Activated CD4-positive, alpha-beta memory T cell treated with anti-CD3 and anti-CD28 coated beads for 36 hours (primary cell): ENCODE results near the gene ARL13B. TPM values are rescaled to one million over a fixed set of nuclear protein-coding genes. Genes with fewer than 3 reads are reported as not detected.

ENCODE experiments used
- CTCF ChIA-PET: fragments of 350-600 bp; sonication (Branson Sonifier 250); formaldehyde crosslinking; loops from one replicate; lab custom pipeline; 2021; ENCODE audit warnings: antibody characterized with exemption, inconsistent platforms; lab: Charles Lee
- POLR2A ChIA-PET: fragments of 350-600 bp; sonication (Branson Sonifier 250); formaldehyde crosslinking; loops from one replicate; lab custom pipeline; 2021; ENCODE audit warnings: antibody characterized with exemption; lab: Charles Lee
- DNase-seq: peaks from one replicate; pipeline ENCODE4 v3.0.0-alpha.2; 2020
- H3K27ac Mint-ChIP-seq: one replicate; pipeline ENCODE4 v1.8.0; 2021; ENCODE audit warnings: mixed read lengths
- H3K27me3 Mint-ChIP-seq: one replicate; pipeline ENCODE4 v1.8.0; 2021; ENCODE audit warnings: mixed read lengths
- H3K36me3 Mint-ChIP-seq: one replicate; pipeline ENCODE4 v1.8.0; 2021; ENCODE audit warnings: mixed read lengths
- H3K4me1 Mint-ChIP-seq: one replicate; pipeline ENCODE4 v1.8.0; 2021; ENCODE audit warnings: low read depth, mixed read lengths
- H3K4me3 Mint-ChIP-seq: one replicate; pipeline ENCODE4 v1.8.0; 2021; ENCODE audit warnings: mild to moderate bottlenecking, mixed read lengths
- H3K9me3 Mint-ChIP-seq: one replicate; pipeline ENCODE4 v1.8.0; 2021; ENCODE audit warnings: mixed read lengths
- intact Hi-C: fragments of 100-400 bp; cut with micrococcal nuclease; formaldehyde crosslinking; loops from one replicate; pipeline ENCODE4 v1.15.1; 2023
- total RNA-seq, 2 experiments: library from RNA; stranded (reverse); gene quantifications; one replicate each; pipeline ENCODE4 v1.2.3, GENCODE V29; 2021

Gene ARL13B
- total RNA-seq, 2 experiments from 2014 or later: 12.0 to 12.9 TPM

DNA sequence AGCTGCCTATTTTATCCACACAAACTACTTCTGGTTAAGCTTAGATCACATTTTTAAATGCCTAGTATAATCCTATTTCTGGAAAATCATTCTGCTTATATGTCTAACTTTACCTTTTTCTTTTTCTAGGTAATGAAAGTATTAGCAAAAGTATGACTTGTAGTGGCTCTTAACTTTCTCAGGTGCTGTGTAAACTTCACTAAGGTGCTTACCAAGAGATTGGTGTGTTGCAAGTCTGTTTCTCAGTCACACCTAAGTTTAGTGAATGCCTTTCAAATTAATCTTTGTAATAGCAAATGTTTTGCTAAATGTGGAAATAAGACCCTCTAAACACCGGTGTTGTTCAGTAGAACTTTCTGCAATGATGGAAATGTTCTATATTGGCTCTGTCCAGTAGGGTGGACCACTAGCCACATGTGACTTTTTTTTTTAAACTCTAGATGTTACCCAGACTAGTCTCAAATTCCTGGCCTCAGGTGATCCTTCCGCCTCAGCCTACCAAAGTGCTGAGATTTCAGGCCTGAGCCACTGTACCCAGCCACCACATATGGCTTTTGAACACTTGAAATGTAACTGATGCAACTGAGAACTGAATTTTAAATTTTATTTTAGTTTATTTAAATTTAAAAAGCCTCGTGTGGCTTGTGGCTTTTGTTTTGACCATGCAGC is 22.0 kb downstream of the ARL13B start:
- H3K36me3 Mint-ChIP-seq: peaks cover 2% of the 10 kb centered on the region
- H3K9me3 Mint-ChIP-seq: no peaks in the 10 kb centered on the region
- intact Hi-C loops: loop anchor here (10.0 kb wide), 1 partner anchor 243 kb away; no protein-coding TSS in a partner anchor
- ChIA-PET CTCF (interaction anchor here (1.0 to 4.3 kb wide), 3 partner anchors 20 to 69 kb away, joined by 4 to 52 read pairs (median 21); no protein-coding TSS in a partner anchor), POLR2A (no interaction called here)
- no peaks in the 10 kb centered on the region for H3K27me3 Mint-ChIP-seq
- no peak overlapping the region for H3K4me3 Mint-ChIP-seq
- peaks cover 5% of the 10 kb centered on the region for H3K4me1 Mint-ChIP-seq
- no peak for DNase-seq
- no peak overlapping the region for H3K27ac Mint-ChIP-seq

DNA sequence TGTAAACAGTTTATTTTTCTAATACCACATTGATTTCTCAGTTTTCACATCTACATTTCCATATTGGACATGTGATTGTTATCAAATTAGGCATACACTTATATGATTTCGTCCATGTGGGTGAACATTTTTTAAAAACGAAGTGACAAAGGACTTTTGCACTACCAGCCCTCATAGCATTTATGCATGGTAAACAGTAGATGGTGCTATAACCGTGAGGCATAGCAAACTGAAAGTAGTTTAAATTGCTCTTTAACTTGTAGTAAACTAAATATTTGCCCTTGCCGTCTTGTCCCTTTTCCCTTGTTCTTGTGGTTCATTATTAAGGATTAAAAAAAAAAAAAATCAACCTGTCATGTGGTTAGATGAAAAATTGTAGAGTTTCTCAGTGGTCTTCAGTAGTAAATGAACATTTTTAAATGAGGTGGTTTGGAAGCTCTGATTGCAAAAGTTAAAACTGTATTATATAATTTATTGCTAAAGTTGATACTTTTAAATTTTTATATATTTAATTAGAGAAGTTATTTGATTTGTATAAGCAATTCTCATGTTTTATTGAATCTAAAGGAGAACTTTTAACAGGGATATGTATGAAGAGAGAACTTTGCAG is 24.5 kb downstream of the ARL13B start:
- H3K4me3 Mint-ChIP-seq: peak overlapping the region; percentile 9
- H3K9me3 Mint-ChIP-seq: no peaks in the 10 kb centered on the region
- POLR2A ChIA-PET: no interaction called here
- intact Hi-C loops: loop anchor here (1.0 to 10.0 kb wide), 3 partner anchors 65 to 240 kb away; no protein-coding TSS in a partner anchor
- no peaks in the 10 kb centered on the region for H3K27me3 Mint-ChIP-seq
- peaks cover 3% of the 10 kb centered on the region for H3K36me3 Mint-ChIP-seq
- no peak overlapping the region for H3K27ac Mint-ChIP-seq
- CTCF ChIA-PET: interaction anchor here (0.7 to 3.7 kb wide), 6 partner anchors 10 to 245 kb away, joined by 3 to 52 read pairs (median 4); no protein-coding TSS in a partner anchor
- no peak for DNase-seq
- peaks cover 10% of the 10 kb centered on the region for H3K4me1 Mint-ChIP-seq

DNA sequence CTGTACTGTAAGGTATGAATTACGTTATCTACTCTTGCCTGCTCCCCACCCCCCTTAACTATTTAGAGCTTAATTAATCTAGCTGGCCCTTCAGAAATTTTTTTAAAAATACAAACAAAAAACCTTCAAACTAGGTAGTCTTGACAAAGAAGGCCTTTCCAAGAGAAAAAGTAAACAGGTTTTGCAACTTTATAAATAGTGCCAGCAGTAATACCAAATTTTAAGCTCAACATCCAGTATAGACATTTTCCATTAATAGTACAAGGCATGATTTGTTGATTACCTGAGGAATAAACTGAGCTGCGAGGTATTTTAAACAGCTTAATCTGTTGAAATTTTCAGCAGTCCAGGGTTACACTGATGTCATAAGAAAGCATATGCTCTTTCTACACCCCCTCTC is 28.3 kb downstream of the ARL13B start:
- CTCF ChIA-PET: interaction anchor here (0.6 to 1.6 kb wide), 4 partner anchors 23 to 61 kb away, joined by 3 to 11 read pairs (median 4); partner anchors contain the start of gene PROS1
- no peak overlapping the region for H3K27ac Mint-ChIP-seq
- intact Hi-C loops: loop anchor here (10.0 kb wide), 1 partner anchor 237 kb away; no protein-coding TSS in a partner anchor
- DNase-seq: no peak
- H3K27me3 Mint-ChIP-seq: no peaks in the 10 kb centered on the region
- H3K9me3 Mint-ChIP-seq: no peaks in the 10 kb centered on the region
- H3K4me3 Mint-ChIP-seq: no peak overlapping the region
- peaks cover 6% of the 10 kb centered on the region for H3K36me3 Mint-ChIP-seq
- POLR2A ChIA-PET: no interaction called here
- H3K4me1 Mint-ChIP-seq: peaks cover 33% of the 10 kb centered on the region

DNA sequence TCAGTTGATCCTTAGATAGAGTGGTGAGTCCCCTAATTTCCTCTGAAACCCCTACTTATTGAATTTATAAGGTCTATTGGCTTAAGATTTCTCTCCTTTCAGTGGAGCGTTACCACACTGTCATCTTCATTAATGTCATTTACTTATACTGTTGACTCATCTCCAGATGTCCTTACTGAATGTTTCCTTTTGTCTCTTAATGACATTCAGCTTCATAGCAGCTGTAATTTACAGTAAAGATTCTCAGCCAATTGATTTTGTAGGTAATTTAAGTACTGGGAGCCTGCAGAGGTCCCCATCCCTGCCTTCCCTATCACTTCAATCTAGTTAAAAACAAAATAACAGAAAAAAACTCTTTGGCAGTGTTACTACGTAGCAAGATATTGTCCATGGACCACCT is 29.7 kb downstream of the ARL13B start:
- Mint-ChIP-seq H3K27me3 (no peaks in the 10 kb centered on the region), H3K36me3 (peaks cover 10% of the 10 kb centered on the region), H3K27ac (no peak overlapping the region), H3K4me1 (peaks cover 32% of the 10 kb centered on the region), H3K4me3 (no peak overlapping the region), H3K9me3 (no peaks in the 10 kb centered on the region)
- intact Hi-C loops: loop anchor here (10.0 kb wide), 1 partner anchor 235 kb away; no protein-coding TSS in a partner anchor
- ChIA-PET POLR2A (interaction anchor here (1.2 kb wide), 1 partner anchor 53 kb away, joined by 3 read pairs; the partner anchor contains the start of genes DHFR2 and NSUN3), CTCF (interaction anchor here (1.0 to 2.1 kb wide), 3 partner anchors 28 to 60 kb away, joined by 3 to 12 read pairs (median 5); partner anchors contain the start of genes DHFR2 and NSUN3)
- DNase-seq: no peak

DNA sequence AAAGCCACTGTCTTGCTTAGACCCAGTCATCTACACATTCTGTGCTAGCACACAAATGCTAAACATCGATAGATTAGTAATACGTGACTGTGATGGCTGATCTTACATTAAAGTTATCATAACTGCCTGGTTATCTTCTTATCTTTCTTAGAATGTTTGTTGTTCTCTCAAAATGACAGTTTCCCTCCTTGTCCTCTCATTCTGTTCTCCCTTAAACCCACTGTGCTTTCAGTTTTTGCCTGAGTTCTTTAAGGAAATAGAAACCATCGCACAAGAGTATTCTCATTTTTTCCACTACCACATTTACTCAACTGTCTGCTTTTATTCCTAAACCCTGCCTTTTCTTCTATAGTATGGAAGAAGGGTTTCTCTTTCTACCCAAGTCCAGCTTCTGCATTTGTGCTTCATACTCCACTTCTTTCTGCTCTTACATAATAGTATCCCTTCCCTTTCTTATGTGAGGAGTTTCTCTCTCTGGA is 31.3 kb downstream of the ARL13B start:
- Mint-ChIP-seq H3K27me3 (no peaks in the 10 kb centered on the region), H3K4me3 (no peak overlapping the region), H3K9me3 (no peaks in the 10 kb centered on the region), H3K36me3 (peaks cover 15% of the 10 kb centered on the region), H3K27ac (peak overlapping the region; percentile 69), H3K4me1 (peaks cover 38% of the 10 kb centered on the region)
- ChIA-PET CTCF (interaction anchor here (1.7 to 2.1 kb wide), 2 partner anchors 52 to 55 kb away, joined by 7 to 12 read pairs; partner anchors contain the start of genes DHFR2 and NSUN3), POLR2A (interaction anchor here (1.7 kb wide), 1 partner anchor 52 kb away, joined by 5 read pairs; the partner anchor contains the start of genes DHFR2 and NSUN3)
- no peak for DNase-seq
- intact Hi-C loops: loop anchor here (1.0 kb wide), 4 partner anchors 31 to 55 kb away; partner anchors contain the start of genes ARL13B, DHFR2 and PROS1

DNA sequence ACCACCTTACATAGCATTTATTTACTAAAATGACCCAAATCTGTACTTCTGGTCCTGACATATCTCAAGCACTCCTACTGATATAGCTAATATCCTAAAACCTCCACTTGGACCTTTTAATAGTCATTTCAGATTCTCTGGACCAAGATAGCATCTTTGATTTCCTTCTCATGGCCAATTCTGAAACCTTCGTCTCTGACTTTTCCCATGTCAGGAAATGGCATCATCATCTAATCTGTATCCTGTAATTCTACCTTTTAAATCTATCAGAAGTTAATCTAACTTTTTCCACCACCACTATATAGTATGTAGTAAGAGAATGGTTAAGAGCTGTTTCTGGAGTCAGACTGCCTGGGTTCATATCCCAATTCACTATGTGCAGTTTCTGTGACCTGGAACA is 32.2 kb downstream of the ARL13B start:
- peak overlapping the region; percentile 69 for H3K27ac Mint-ChIP-seq
- CTCF ChIA-PET: interaction anchor here (1.7 kb wide), 1 partner anchor 54 kb away, joined by 7 read pairs; no protein-coding TSS in a partner anchor

DNA sequence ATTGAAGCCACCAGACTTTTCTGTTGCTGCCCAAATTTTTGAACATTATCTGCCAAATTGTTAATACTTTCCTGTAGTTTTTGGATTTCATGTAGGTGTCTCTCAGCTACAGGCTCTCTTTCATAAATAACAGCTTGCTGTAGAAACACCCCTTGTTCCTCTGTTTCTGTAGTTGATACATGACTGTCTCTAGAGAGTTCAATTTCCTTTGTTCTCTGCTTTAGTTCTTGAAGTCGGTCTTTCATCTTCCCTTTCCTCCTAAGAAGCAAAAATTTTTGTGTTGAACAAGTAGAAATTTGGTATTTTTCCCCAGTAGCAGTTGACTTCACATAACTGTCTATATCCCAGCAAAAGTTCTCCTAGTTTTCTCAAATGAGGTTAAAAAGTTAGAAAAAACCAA is 35.1 kb downstream of the ARL13B start:
- DNase-seq: no peak

More for the DNA sequence above, 32.2 kb downstream of the ARL13B start:
- no peaks in the 10 kb centered on the region for H3K9me3 Mint-ChIP-seq
- no peaks in the 10 kb centered on the region for H3K27me3 Mint-ChIP-seq
- peaks cover 36% of the 10 kb centered on the region for H3K4me1 Mint-ChIP-seq
- POLR2A ChIA-PET: interaction anchor here (1.7 kb wide), 1 partner anchor 51 kb away, joined by 5 read pairs; the partner anchor contains the start of genes DHFR2 and NSUN3
- no peak for DNase-seq
- H3K4me3 Mint-ChIP-seq: no peak overlapping the region
- H3K36me3 Mint-ChIP-seq: peaks cover 13% of the 10 kb centered on the region
- intact Hi-C loops: no loop called here

DNA sequence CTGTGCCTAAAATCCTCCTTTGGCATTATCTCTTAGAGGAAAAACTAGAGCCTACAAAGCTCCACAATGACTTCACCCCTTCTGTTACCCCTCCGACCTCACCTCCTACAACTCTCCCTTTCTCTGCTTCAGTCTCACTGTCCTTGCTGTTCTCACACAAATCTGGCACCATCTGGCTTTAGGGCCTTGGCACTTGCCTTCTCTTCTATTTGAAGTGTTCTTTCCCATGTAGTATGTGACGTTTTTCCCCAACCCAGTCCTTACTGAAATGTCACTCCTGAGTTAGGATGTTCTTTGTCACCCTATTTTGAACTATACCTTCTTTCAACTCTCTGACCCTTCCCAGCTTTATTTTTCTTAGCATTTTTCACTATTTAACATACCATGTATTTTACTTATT is 39.7 kb downstream of the ARL13B start:
- Mint-ChIP-seq H3K4me3 (no peak overlapping the region), H3K9me3 (no peaks in the 10 kb centered on the region), H3K27me3 (no peaks in the 10 kb centered on the region), H3K36me3 (peaks cover 5% of the 10 kb centered on the region), H3K27ac (no peak overlapping the region), H3K4me1 (peaks cover 5% of the 10 kb centered on the region)
- ChIA-PET POLR2A (no interaction called here), CTCF (no interaction called here)
- no peak for DNase-seq
- intact Hi-C loops: no loop called here

More for the DNA sequence above, 35.1 kb downstream of the ARL13B start:
- Mint-ChIP-seq H3K4me3 (no peak overlapping the region), H3K36me3 (peaks cover 12% of the 10 kb centered on the region), H3K4me1 (peaks cover 28% of the 10 kb centered on the region), H3K27ac (no peak overlapping the region), H3K9me3 (no peaks in the 10 kb centered on the region), H3K27me3 (no peaks in the 10 kb centered on the region)
- intact Hi-C loops: no loop called here
- ChIA-PET POLR2A (no interaction called here), CTCF (interaction anchor here (1.3 to 1.4 kb wide), 2 partner anchors 10 to 22 kb away, joined by 3 read pairs; no protein-coding TSS in a partner anchor)

DNA sequence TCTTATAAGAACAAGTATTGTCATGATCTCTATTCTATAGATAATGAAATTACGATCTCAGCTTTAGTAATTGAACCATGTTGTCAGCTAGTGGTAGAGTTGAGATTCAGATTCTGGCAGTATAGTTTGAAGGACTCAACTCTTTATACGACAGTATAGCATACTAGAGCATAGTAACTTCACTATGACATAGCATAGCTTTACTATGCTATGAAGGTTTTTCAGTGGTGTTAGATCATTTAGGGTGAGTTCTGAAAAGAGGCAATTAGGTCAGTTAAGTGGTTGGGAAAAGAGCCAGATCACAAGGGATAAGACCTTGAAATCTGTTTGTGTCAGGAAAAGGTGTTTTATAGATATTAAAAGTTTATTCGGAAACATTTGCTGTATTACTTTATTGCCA is 40.3 kb downstream of the ARL13B start:
- CTCF ChIA-PET: no interaction called here
- H3K4me3 Mint-ChIP-seq: no peak overlapping the region
- H3K27ac Mint-ChIP-seq: no peak overlapping the region

DNA sequence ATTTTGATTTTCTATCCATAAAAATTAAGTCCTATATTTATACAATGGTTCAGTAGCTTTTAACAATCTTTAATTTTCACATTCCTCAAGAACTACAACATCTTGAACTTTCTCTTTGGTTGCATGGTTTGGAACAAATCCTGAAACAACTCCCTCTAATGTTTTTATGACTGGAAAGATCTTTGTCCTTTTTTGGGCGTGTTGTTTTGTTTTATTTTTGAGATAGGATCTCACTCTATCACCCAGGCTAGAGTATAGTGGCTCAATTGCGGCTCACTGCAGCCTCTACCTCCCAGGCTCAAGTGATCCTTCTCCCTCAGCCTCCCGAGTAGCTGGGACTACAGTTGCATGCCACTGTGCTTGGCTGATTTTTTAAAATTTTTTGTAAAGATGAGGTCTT is 44.4 kb downstream of the ARL13B start:
- ChIA-PET POLR2A (no interaction called here), CTCF (interaction anchor here (0.9 kb wide), 1 partner anchor 14 kb away, joined by 3 read pairs; no protein-coding TSS in a partner anchor)
- intact Hi-C loops: no loop called here
- DNase-seq: no peak
- H3K9me3 Mint-ChIP-seq: no peaks in the 10 kb centered on the region
- H3K4me1 Mint-ChIP-seq: no peaks in the 10 kb centered on the region
- peaks cover 1% of the 10 kb centered on the region for H3K36me3 Mint-ChIP-seq
- no peaks in the 10 kb centered on the region for H3K27me3 Mint-ChIP-seq
- H3K4me3 Mint-ChIP-seq: no peak overlapping the region
- H3K27ac Mint-ChIP-seq: no peak overlapping the region

More for the DNA sequence above, 40.3 kb downstream of the ARL13B start:
- Mint-ChIP-seq H3K27me3 (no peaks in the 10 kb centered on the region), H3K9me3 (no peaks in the 10 kb centered on the region), H3K36me3 (no peaks in the 10 kb centered on the region), H3K4me1 (no peaks in the 10 kb centered on the region)
- POLR2A ChIA-PET: no interaction called here
- DNase-seq: no peak
- intact Hi-C loops: no loop called here

DNA sequence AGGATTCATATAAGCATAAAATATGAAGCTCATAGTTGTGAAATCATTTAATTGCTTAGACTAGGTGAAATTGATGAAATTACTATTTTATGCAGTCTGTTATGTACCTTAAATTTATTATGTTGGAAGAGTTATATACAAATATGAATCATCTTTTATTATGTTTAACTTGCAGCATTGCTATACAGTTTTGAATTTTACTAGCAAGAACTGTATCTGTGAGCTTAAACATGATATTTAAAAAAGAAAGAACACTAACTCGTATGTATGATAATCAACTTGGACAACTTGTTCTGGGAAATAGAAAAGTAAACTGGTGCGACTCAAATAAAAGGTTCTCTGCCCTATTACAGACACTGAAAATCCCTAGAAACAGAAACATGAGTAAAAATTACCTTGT is 46.7 kb downstream of the ARL13B start:
- H3K4me1 Mint-ChIP-seq: no peaks in the 10 kb centered on the region

More for the DNA sequence above, 46.7 kb downstream of the ARL13B start:
- POLR2A ChIA-PET: no interaction called here
- DNase-seq: no peak
- intact Hi-C loops: no loop called here
- Mint-ChIP-seq H3K36me3 (peaks cover 1% of the 10 kb centered on the region), H3K4me3 (no peak overlapping the region), H3K27ac (no peak overlapping the region), H3K27me3 (no peaks in the 10 kb centered on the region), H3K9me3 (no peaks in the 10 kb centered on the region)
- CTCF ChIA-PET: no interaction called here
